RPMI7951 (cell line): Measurements from ENCODE around the gene CKLF. TPM values are rescaled to one million over a fixed set of nuclear protein-coding genes. Genes with fewer than 3 reads are reported as not detected.
"Not testable (repeated sequence)": the region's sequence is repeated elsewhere in the genome, so short reads cannot be mapped to it uniquely, and the experiment has no call there.

Experiments used
- DNase-seq: peaks from one replicate; pipeline ENCODE4 v3.0.0-alpha.2; 2012; ENCODE audit warnings: low read depth
- total RNA-seq: library from RNA; depleted of rRNA; stranded (reverse); fragments of >200 nt; shearing (Covaris generic); gene quantifications from 2 replicates; pipeline ENCODE4 v1.2.3, GENCODE V29; 2014

Gene CKLF
- total RNA-seq, 1 experiment from 2014 or later: 334 TPM

- DNase-seq: no peak
Observed at GRCh38 chr16:66568355-66568754, 16.0 kb downstream of the CKLF start.

- DNase-seq: peak; percentile 28
Observed at GRCh38 chr16:66569131-66569530, 16.8 kb downstream of the CKLF start.

GRCh38 chr16:66569827-66570405 is 17.5 kb downstream of the CKLF start:
- DNase-seq: peak; percentile 44

- DNase-seq: peak; percentile 37
Observed at GRCh38 chr16:66572356-66572755, 20.0 kb downstream of the CKLF start.

- no peak for DNase-seq
Observed at GRCh38 chr16:66574081-66574480, 21.7 kb downstream of the CKLF start.

GRCh38 chr16:66574531-66574930 is 22.2 kb downstream of the CKLF start:
- DNase-seq: no peak

GRCh38 chr16:66575060-66575459 is 22.7 kb downstream of the CKLF start:
- no peak for DNase-seq

- DNase-seq: no peak
Observed at GRCh38 chr16:66576296-66576695, 23.9 kb downstream of the CKLF start.

- no peak for DNase-seq
Observed at GRCh38 chr16:66578651-66579531, 26.5 kb downstream of the CKLF start, which contains the start of gene CMTM2. CMTM2 (plus strand) TSS chr16:66579463; CDS start chr16:66579608, 145 bp downstream.

GRCh38 chr16:66580605-66581209 is 28.3 kb downstream of the CKLF start:
- DNase-seq: peak; percentile 56

GRCh38 chr16:66581246-66581952 is 29.0 kb downstream of the CKLF start:
- DNase-seq: no peak

- no peak for DNase-seq
Observed at GRCh38 chr16:66585481-66586239, 33.3 kb downstream of the CKLF start.

- peak; percentile 17 for DNase-seq
Observed at GRCh38 chr16:66587881-66588600, 35.7 kb downstream of the CKLF start.

GRCh38 chr16:66588981-66589713 is 36.8 kb downstream of the CKLF start:
- DNase-seq: peak; percentile 35

- DNase-seq: no peak
Observed at GRCh38 chr16:66590322-66590721, 37.9 kb downstream of the CKLF start.

GRCh38 chr16:66591018-66591417 is 38.6 kb downstream of the CKLF start:
- DNase-seq: no peak

- DNase-seq: no peak
Observed at GRCh38 chr16:66592241-66592640, 39.9 kb downstream of the CKLF start.

- DNase-seq: no peak
Observed at GRCh38 chr16:66592814-66593213, 40.4 kb downstream of the CKLF start.

- DNase-seq: no peak
Observed at GRCh38 chr16:66594739-66595138, 42.4 kb downstream of the CKLF start.

GRCh38 chr16:66596559-66596958 is 44.2 kb downstream of the CKLF start:
- DNase-seq: not testable (repeated sequence)
